Hematopoietic multipotent progenitor cell (in vitro differentiated cells): ENCODE measurements around the gene MEA1. TPM values are rescaled to one million over a fixed set of nuclear protein-coding genes. Genes with fewer than 3 reads are reported as not detected.
"Not testable (repeated sequence)": the region's sequence is repeated elsewhere in the genome, so short reads cannot be mapped to it uniquely, and the experiment has no call there.

Experiments
- DNase-seq, 3 donors: peaks; one replicate each; pipeline ENCODE4 v3.0.0-alpha.2; 2011 to 2015; ENCODE audit warnings: low read depth in 2 of 3, low spot score in 2 of 3
- total RNA-seq: library from RNA; depleted of rRNA; stranded (reverse); fragments of >200 nt; gene quantifications from one replicate; pipeline ENCODE4 v1.2.3, GENCODE V29; 2012

MEA1 gene
- total RNA-seq = 31.0 TPM

DNA sequence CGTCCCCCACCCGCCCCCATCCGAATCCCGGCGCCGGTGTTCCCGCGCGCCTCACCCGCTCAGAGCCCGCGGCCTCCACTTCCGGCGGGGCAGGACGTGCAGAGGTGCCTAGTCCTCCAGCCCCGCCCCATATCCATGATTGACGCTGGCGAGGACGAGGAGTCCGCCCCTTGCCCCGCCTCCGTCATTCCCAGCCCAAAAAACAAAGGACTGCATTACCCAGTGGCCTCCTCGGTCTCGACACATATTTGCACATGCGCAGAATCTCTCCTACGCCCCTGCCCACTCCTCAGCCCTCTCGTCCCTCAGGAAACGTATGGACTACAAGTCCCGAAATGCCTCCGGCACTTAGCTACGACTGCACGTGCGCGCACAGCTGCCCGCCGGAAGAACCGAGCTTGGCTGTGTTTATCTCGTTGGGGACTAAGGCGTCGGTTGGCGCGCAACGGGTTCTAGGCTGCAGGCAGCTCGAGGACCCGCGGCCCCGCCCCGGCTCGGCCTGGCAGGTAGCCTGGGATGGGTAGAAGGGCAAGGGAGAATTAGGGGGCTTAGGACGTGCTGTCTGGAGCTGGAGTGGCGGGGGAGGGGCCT, at the start of gene MEA1, which contains the start of gene KLHDC3:
MEA1 (minus strand) TSS at position 104 of the 591 bp plus-strand sequence. CDS start 133 bp downstream, outside the sequence.
KLHDC3 (plus strand) TSS at position 407 of the 591 bp plus-strand sequence. CDS start 2,944 bp downstream, outside the sequence.
- DNase-seq = peak; percentile 88 to 100 (median 100)

- DNase-seq = no peak
Observed at GRCh38 chr6:43062818-43063217, 49.1 kb upstream of the MEA1 start.

DNA sequence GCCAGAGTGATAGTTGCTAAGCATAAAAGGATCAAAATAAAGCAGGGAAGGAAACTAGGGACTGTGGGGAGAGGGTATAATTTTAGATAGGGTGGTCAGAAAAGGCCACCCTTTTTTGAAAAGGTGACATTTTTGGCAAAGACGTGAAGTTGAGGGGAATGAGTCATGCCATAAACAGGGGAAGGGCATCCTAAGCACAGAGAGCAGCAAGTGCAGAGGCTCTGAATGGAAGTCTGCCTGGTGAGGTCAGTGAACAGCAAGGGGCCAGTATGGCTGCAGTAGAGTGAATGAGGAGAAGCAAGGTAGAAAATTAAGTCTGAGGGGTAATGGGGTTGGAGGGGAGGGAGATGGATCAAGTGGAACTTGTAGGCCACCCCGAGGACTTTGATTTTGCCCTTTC, 48.1 kb upstream of the MEA1 start:
- no peak for DNase-seq

DNA sequence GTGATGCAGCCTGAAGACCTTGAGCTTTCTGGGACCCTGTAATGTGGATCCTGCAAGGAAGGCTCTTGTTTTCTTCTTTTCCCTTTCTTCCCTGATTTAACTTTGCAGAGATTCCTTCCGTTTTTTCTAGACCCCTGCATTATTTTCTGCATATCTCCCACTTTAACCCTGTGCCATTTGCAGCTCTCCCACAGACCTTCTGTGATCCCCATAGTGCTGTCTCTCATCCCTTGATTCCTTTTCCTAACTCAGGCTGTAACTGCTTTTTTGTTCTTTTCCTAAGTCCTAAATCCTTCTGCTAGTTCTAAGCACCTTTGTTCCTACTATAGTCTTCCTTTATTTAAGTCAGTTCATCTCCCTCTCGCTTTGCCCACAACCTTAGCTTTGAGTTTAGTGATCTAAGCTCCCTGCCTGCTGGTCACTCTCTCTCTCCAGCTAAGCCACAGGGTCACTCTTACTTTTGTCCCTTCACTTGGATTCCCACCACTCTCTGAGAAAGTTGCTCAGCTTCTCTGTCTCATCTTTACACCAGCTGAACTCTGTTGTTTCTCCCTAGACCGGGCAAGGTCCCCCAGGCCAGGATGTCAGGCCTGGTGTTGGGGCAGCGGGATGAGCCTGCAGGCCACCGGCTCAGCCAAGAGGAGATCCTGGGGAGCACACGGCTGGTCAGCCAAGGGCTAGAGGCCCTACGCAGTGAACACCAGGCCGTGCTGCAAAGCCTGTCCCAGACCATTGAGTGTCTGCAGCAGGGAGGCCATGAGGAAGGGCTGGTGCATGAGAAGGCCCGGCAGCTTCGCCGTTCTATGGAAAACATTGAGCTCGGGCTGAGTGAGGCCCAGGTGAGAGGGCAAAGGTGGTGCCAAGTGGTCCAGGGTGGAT, 47.2 kb upstream of the MEA1 start:
- no peak for DNase-seq

GRCh38 chr6:43060034-43060754, 46.4 kb upstream of the MEA1 start:
- DNase-seq = no peak

GRCh38 chr6:43059168-43060033, 45.7 kb upstream of the MEA1 start, which contains the start of the genes KLC4 and MRPL2:
Gene KLC4 (plus strand): TSS chr6:43059631. CDS start chr6:43061336, 1,705 bp downstream.
Gene MRPL2 (minus strand): TSS chr6:43059434. CDS start chr6:43059381, 53 bp downstream.
- peak; percentile 86 to 99 (median 99) for DNase-seq

- DNase-seq = no peak
Observed at GRCh38 chr6:43058531-43058930, 44.8 kb upstream of the MEA1 start.

DNA sequence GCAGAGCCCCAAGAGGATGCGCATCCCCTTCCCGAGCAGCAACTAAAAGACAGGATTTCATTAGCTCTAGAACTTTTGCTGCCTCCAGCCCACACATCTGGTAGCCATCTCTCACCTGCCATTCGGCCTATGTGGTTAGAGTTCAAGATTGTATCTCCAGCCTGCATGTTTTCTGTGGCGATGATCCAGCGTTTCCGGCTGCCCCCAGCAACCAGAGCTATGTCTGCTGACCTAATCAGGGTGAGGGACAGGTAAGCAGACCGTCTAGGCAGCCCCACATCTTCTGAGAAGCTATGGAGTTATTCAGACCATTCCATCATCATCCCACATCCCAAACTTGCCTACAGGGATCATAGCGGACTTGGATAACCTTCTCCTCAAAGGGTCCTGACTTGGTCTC, 42.2 kb upstream of the MEA1 start:
- no peak for DNase-seq

DNA sequence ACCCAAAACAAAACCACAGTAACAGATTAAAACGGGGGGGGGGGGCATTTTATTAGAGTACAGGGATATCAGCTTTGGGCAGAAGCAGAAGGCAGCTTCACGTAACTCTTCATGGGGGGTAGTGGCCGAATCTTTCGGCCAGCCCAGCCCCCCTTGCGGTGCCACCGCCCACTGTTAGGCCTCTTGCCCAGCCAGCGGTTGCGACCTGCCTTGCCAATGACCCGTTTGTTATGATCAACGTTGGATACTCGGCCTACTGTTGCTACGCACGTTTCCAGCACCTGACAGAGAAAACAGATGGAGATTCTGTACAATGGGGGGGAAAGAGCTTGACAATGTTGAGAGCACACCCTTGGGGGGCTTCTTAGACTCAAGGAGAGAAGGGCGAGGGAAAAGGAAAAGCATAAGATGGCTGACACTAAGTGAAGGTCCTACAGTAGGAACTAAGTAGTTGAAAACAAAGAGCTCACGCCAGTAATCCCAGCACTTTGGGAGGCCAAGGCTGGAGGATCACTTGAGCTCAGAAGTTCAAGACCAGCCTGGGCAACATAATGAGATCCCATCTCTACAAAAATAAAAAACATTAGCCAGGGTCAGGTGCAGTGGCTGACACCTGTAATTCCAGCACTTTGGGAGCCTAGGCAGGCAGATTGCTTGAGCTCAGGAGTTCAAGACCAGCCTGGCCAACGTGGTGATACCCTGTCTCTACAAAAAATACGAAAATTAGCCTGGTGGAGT, 40.6 kb upstream of the MEA1 start:
- no peak for DNase-seq

DNA sequence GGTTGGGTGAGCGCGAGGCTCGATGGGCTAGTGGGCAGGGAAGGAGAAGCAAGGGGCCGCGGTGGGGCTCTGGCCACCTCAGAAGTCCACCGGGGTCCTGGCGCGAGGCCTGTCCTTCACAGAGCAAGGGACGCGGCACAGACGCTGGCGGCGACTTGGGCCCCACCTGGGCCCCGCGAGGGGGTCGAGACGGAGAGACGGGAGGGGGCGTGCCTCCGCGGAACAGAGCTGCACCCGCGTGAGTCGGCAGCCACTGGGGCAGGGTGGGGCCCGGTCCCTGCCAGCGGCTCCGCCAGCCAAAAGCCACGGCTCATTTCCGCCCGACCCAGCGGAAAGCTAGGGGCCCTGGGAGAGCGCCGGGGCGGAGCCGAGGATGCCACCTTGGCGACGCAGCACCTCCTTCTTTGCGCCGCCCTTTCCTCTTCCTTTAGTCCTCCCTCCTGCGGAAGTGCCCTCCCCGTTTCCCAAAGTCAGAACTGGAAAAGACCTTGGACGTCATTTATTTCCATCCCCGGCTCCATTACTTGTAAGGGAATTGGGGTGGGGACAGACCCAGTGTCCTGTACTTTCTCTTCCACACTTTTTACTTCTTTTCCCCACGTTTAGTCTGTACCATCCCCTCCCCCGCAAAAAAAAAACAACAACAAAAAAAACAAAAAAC, 39.9 kb upstream of the MEA1 start, which contains the start of gene CUL7:
CUL7 (minus strand) TSS at position 307 of the 661 bp plus-strand sequence. CDS start 1,063 bp downstream, outside the sequence.
- DNase-seq = peak; percentile 74 to 94 (median 90)

DNA sequence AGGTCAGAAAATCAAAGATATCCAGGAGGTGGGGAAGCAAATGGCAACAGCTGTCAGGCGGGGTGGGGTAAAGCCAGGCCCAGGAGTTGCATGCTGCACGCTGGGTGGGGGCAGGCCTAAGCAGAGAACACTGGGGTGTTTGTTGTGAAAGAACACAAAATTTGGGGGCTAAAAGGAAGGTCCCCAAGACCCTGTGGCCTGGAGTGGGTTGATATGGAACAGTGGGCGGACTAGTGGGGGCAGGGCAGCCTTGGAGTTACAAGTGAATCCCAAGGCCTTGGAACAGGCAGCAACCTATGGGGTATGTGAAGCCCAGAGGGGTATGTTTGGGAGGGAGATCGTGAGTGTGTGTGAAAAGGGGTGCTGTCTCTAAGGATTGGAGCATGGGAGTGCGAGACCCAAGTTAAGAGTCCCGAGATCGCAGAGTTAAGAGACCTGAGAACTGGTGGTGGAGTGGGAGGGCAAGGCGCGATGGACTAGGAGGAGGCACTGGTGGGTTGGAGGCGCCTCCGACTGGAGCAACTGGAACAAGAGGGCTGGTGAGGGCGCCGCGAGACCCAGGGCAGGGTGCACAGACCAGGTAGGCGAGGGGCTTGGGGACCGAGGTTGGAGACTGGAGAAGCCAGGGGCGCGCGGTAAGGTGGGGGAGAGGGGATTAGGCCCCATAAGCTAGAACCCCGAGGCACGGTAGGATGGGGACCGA, 39.2 kb upstream of the MEA1 start:
- no peak for DNase-seq

DNA sequence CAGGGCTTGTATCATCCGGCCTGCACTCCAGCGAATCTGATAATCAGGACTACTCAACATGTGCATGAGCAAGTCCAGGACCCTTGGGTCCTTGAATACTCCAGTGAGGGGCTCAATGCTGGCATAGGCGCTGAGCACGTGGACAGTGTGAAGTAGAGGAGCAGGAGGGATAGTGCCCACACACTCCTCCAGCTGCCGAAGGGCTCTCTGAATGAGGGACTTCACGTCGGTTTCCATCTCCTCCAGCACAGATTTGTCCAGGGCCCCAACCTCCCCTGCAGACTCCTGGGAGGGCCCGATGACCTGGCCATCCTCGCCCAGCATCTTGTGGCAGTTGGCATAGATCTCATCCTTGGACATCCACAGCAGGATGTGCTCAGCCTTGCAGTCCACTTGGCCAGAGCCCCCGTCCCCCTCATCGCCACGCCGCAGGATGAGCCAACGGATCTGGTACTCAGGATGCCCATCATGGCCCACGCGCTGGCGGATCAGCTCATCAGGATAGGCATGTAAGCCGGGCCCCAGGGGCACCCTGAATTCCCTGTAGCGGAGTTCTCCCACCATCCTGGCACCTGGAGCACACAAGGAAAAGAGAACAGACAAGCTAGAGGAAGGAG, 38.6 kb upstream of the MEA1 start:
- no peak for DNase-seq

- no peak for DNase-seq
Observed at GRCh38 chr6:43050981-43051380, 37.2 kb upstream of the MEA1 start.

GRCh38 chr6:43047998-43048397, 34.3 kb upstream of the MEA1 start:
- no peak for DNase-seq

GRCh38 chr6:43045371-43045930, 31.7 kb upstream of the MEA1 start:
- no peak for DNase-seq

DNA sequence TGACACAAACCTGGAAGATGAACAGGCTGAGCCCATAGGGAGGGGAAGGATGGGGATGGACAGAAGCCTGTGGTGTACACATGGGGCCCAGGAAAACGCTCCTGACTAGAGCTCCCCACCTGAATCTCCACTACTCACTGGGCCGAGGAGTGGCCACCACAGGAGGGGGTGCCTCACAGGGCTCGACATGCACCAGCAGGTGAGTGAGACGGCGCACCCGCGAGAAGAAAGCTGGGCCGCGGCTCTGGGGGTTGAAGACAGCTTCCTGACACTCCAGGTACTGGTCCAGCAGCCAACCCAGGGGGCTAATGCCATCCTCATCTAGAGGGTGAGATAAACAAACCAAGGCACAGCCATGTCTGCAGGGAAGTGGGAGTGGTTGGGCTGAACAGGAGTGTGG, 29.6 kb upstream of the MEA1 start:
- no peak for DNase-seq

DNA sequence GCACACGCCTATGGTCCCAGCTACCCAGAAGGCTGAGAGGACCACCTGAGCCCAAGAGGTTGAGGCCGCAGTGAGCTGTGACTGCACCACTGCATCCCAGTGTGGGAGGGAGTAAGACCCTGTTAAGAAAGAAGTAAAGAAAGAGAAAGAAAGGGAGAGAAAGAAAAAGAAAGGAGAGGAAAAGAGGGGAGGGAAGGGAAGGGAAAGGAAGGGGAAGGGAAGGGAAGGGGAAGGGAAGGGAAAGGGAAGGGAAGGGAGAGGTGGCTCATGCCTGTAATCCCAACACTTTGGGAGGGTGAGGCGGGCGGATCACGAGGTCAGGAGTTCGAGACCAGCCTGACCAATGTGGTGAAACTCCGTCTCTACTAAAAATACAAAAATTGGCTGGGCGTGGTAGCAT, 27.7 kb upstream of the MEA1 start:
- DNase-seq = not testable (repeated sequence)
